Psoas muscle (tissue), 8 donors: ENCODE data around the gene CATSPER4. TPM values are rescaled to one million over a fixed set of nuclear protein-coding genes. Genes with fewer than 3 reads are reported as not detected.

Experiments used
- ATAC-seq, 4 donors: fragments of 200-7000 bp; cut with Tn5 transposase; one replicate each; pipeline ENCODE4 v1.9.1; 2020; ENCODE audit warnings: moderate library complexity in 3 of 4, mild to moderate bottlenecking in 2 of 4
- DNase-seq, 2 donors: peaks; one replicate each; pipeline ENCODE4 v3.0.0-alpha.2; 2020
- H3K27ac ChIP-seq: fragments of 200-600 bp; one replicate; pipeline ENCODE4 v1.8.0; 2022
- H3K27me3 ChIP-seq, 3 donors: fragments of 200-600 bp in 1 of 3; one replicate each; pipeline versions ENCODE4 v1.6.1 to v1.8.0; 2013 to 2022; ENCODE audit warnings: low read length in 2 of 3, mild to moderate bottlenecking in 2 of 3, moderate library complexity in 1 of 3; ENCODE audit not compliant: insufficient read depth in 3 of 3
- H3K36me3 ChIP-seq, 2 donors: fragments of 200-600 bp in 1 of 2; one replicate each; pipeline versions ENCODE4 v1.6.1 to v1.8.0; 2013 to 2022; ENCODE audit warnings: low read depth in 1 of 2, mild to moderate bottlenecking in 1 of 2, moderate library complexity in 1 of 2; ENCODE audit not compliant: insufficient read depth in 1 of 2
- H3K4me1 ChIP-seq: fragments of 200-600 bp; one replicate; pipeline ENCODE4 v1.8.0; 2022
- H3K4me3 ChIP-seq: fragments of 200-600 bp; one replicate; pipeline ENCODE4 v1.8.0; 2022; ENCODE audit warnings: mild to moderate bottlenecking
- H3K9me3 ChIP-seq: fragments of 200-600 bp; one replicate; pipeline ENCODE4 v1.8.0; 2022
- CTCF ChIP-seq: fragments of 200-600 bp; IDR thresholded peaks from one replicate; pipeline ENCODE4 v1.8.0; 2022; ENCODE audit warnings: antibody characterized with exemption
- WGBS, 3 donors: extraction: QIAGEN DNeasy Blood & Tissue Kit; methylation state at CpG; one replicate each; pipeline versions ENCODE4 v1.1.6 to v1.1.7; 2013; 5-methylcytosine and 5-hydroxymethylcytosine counted together
- intact Hi-C, 2 donors: fragments of 100-400 bp; cut with DNase I; formaldehyde crosslinking; loops; one replicate each; pipeline versions ENCODE4 v1.11.0 to v1.14.2; 2022
- polyA plus RNA-seq, 3 donors: library from polyadenylated mRNA; stranded (reverse); fragments of 200-250 nt; gene quantifications; one replicate each; pipeline ENCODE4 v1.2.3, GENCODE V29; 2013
- total RNA-seq, 4 donors: library from RNA; stranded (reverse); fragmentation: NEBNext Ultra II Directional in 2 of 4; extraction: Animal tissue kit (Norgen Biotek cat#: 25700) in 2 of 4; gene quantifications; one replicate each; pipeline versions ENCODE4 v1.2.1 to v1.2.4, GENCODE V29; 2021 to 2023
- donor health status: healthy with polysubstance abuse.
- donor health status: DM: no; HTN: no; CAD: no; lungs with moderate emphysema.
- donor health status: Bipolar disorder and iron deficiency.
- donor health status: healthy.
- donor health status: DM: yes; HTN: yes; CAD: no.
- donor health status: DM: no; HTN: no; CAD: no.
- donor health status: DM: no; HTN: no; CAD: no.
- donor health status: DM: yes; HTN: yes; CAD: no.

Gene CATSPER4
- total and polyA plus RNA-seq, 7 donors, result 0.01 to 0.24 TPM; not detected in 5

- H3K27me3 ChIP-seq, result no peaks in the 10 kb centered on the region
- TF ChIP-seq CTCF, result no peak
- intact Hi-C loops, result no loop called here
Observed at GRCh38 chr1:26212726-26213125, 22.3 kb downstream of the CATSPER4 start.

GRCh38 chr1:26213335-26213905 is 23.0 kb downstream of the CATSPER4 start:
- DNase-seq, result no peak
- Histone ChIP-seq H3K4me1 (no peaks in the 10 kb centered on the region), H3K36me3 (no peaks in the 10 kb centered on the region), H3K4me3 (no peak overlapping the region), H3K27ac (no peak overlapping the region), H3K9me3 (no peaks in the 10 kb centered on the region), H3K27me3 (no peaks in the 10 kb centered on the region)
- WGBS, 3 donors, result 73 to 82% (median 79%) methylated on average over 6 of the region's 6 CpGs
- intact Hi-C loops, result no loop called here
- TF ChIP-seq CTCF, result no peak
- peak in 1 of 4 donors; percentile 43 for ATAC-seq

More at GRCh38 chr1:26212726-26213125, 22.3 kb downstream of the CATSPER4 start:
- DNase-seq (no peak), ATAC-seq (no peak)
- WGBS, 3 donors, result 87 to 93% (median 88%) methylated on average over 5 of the region's 5 CpGs
- H3K4me1 ChIP-seq, result no peaks in the 10 kb centered on the region
- no peaks in the 10 kb centered on the region for H3K9me3 ChIP-seq
- no peak overlapping the region for H3K27ac ChIP-seq
- no peaks in the 10 kb centered on the region for H3K36me3 ChIP-seq
- no peak overlapping the region for H3K4me3 ChIP-seq

GRCh38 chr1:26215246-26215645 is 24.8 kb downstream of the CATSPER4 start:
- H3K27ac ChIP-seq, result no peak overlapping the region
- no peaks in the 10 kb centered on the region for H3K9me3 ChIP-seq
- no peak for ATAC-seq
- DNase-seq, result no peak
- no peak overlapping the region for H3K4me3 ChIP-seq
- WGBS, 3 donors, result 40 to 57% (median 51%) methylated on average over 3 of the region's 3 CpGs
- H3K27me3 ChIP-seq, result no peaks in the 10 kb centered on the region
- no peaks in the 10 kb centered on the region for H3K36me3 ChIP-seq
- no peak for TF ChIP-seq CTCF
- intact Hi-C loops, result no loop called here
- H3K4me1 ChIP-seq, result no peaks in the 10 kb centered on the region

GRCh38 chr1:26218906-26219494 is 28.6 kb downstream of the CATSPER4 start:
- peak in 3 of 4 donors; percentile 65 to 86 (median 75) for ATAC-seq
- Histone ChIP-seq H3K27ac (no peak overlapping the region), H3K27me3 (no peaks in the 10 kb centered on the region), H3K36me3 (no peaks in the 10 kb centered on the region), H3K4me3 (no peak overlapping the region), H3K4me1 (no peaks in the 10 kb centered on the region), H3K9me3 (no peaks in the 10 kb centered on the region)
- WGBS, 3 donors, result 26 to 43% (median 27%) methylated on average over 11 of the region's 11 CpGs
- TF ChIP-seq CTCF, result no peak
- peak in 1 of 2 donors; percentile 63 for DNase-seq
- intact Hi-C loops, result no loop called here
